ENCODE results near the gene BAIAP2L2.

Gene BAIAP2L2

DNA sequence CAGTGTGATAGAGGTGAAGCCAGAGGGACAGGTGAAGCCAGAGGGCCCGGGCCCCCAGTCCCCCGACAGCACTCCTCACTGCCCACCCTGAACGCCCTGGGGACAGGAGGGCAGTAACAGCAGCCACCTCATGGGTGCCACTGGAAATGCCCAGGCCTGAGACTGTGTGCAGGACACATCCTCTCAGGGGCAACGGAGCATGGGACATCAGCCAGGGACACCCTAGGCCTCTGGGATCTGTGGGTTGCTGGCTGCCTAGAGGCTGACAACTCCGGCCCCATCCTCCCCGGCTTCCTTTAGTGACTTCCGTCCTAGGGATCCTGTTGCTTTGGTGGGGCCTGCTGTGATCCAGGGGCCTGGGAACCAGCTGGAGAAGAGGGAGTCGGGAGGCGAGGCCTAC is 17.4 kb upstream of the BAIAP2L2 start:
- no peak overlapping the region for H3K4me3 ChIP-seq (ENCODE audit: low read depth, low read length)
- TF ChIP-seq, protein P1, sequence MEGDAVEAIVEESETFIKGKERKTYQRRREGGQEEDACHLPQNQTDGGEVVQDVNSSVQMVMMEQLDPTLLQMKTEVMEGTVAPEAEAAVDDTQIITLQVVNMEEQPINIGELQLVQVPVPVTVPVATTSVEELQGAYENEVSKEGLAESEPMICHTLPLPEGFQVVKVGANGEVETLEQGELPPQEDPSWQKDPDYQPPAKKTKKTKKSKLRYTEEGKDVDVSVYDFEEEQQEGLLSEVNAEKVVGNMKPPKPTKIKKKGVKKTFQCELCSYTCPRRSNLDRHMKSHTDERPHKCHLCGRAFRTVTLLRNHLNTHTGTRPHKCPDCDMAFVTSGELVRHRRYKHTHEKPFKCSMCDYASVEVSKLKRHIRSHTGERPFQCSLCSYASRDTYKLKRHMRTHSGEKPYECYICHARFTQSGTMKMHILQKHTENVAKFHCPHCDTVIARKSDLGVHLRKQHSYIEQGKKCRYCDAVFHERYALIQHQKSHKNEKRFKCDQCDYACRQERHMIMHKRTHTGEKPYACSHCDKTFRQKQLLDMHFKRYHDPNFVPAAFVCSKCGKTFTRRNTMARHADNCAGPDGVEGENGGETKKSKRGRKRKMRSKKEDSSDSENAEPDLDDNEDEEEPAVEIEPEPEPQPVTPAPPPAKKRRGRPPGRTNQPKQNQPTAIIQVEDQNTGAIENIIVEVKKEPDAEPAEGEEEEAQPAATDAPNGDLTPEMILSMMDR (IDR thresholded peaks at IDR 0.05; ENCODE audit: borderline replicate concordance, insufficient read depth, low read depth, low read length) = no peak

DNA sequence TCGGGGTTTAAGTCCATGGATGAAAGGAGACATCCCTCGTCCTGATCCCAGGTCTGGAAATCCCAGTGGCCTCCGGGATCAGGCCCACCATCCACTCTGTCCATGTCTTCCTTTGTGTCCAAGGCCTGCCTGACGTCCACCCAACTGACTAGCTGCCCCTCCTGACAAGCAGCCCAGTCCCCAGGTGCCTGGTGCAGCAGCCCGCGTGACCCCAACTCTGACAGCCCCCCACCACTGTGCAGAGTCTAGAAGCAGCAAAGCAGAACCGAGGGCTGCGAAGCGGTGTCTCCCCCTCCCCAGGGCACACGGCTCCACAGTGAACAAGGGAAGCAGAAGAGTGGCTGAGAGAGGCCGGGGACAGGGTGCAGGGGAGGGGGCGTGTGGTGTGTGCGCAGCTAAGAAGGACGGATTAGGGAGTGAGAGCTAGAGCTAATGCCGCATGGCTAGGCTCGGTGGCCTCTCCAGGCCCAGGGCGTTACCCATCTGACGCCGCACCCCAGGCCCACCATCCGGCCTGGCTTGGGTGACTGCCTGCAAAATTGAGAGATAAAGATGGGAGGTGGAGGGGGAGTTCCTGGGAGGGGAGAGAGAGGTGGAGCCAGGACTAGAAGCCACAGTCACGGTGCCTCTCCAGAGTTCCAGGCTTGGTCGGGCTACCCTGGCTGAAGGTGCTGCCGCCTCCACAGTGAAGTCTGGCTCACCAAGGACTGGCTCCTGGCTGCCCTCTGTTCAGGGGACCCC is 16.6 kb upstream of the BAIAP2L2 start:
- TF ChIP-seq, protein P1 (IDR thresholded peaks at IDR 0.05; ENCODE audit: borderline replicate concordance, insufficient read depth, low read depth, low read length) = no peak
- no peak overlapping the region for H3K4me3 ChIP-seq (ENCODE audit: low read depth, low read length)

DNA sequence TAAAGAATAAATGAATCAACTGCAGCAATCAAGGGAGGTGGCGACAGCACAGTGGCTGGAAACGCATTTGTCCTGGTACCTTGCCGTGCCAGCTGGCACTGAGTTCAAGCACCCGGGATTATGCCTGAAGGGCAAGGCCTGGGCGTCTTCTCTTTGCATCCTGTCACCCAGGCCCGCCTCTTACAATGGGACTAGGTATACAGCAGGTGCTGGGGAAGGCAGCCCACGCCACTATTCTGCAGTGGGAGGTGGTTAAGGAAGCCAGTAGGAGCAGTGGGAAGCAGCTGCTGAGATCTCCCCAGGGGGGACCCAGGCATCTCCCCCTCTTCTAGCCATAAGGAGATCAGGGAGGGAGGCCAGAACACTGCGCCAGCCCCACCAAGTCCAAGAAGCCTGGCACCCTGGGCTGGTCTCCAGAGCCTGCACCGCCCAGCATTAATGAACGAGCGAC is 15.3 kb upstream of the BAIAP2L2 start:
- H3K4me3 ChIP-seq (ENCODE audit: low read depth, low read length) = no peak overlapping the region
- TF ChIP-seq, protein P1 (IDR thresholded peaks at IDR 0.05; ENCODE audit: borderline replicate concordance, insufficient read depth, low read depth, low read length) = no peak

DNA sequence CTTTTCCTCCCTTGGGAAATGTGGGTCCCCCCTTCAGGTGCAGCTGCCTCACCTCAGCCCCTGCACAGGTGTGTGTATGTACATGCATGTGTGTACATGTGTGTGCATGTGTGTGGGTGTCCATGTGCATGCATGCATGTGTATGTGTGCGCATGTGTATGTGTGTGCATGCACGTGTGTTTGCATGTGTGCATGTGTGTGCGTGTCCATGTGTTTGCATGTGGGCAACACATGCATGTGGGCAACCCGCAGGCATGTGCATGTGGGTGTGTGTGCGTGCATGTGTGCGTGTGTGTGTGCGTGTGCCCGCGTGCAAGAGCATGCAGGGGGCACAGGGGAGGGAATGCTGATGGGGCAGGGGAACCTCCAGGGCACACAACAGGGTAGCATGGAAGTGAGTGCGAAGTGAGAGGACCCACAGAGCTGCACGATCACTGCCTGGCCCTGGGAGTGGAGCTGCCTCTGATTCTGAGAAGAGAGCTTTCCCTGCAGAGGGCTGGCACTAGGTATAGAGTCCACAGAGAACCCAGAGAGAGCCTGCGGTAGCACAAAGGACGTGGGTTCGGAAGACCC is 14.6 kb upstream of the BAIAP2L2 start:
- TF ChIP-seq, protein P1 (IDR thresholded peaks at IDR 0.05; ENCODE audit: borderline replicate concordance, insufficient read depth, low read depth, low read length) = no peak
- no peak overlapping the region for H3K4me3 ChIP-seq (ENCODE audit: low read depth, low read length)

DNA sequence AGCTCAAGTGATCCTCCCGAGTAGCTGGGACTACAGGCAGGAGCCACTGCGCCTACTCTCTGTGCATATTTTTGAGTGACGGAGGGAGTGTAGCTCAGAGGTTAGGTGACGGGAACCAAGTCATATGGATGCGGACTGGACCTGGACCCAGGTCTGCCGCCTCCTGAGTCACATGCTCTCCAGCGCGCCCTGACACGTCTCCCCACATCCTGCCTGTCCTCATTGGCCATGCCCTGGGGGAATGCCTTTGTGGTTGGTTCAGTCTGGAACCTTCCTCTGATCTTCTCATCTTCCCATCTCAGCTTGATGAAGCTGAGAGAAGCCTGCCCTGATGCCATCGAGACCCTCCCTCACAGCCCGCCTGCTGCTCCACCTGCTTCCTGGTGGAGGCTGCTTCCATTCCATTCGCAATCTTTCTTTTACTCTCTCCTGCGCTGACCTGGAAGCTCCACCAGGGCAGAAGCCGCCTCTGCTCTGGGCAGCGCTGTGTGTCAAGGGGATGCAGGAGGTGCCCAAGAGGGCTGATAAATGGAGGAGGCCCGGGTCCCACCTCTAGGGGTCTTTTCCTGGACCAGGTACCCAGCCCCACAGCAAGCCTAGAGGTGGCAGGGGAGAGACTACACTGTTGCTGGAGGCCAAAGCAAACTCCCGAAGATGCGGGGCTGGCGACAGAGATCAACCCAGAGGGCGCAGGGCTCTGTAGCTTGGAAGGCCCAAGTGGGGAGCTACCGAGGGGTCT is 13.9 kb upstream of the BAIAP2L2 start:
- TF ChIP-seq, protein P1 (IDR thresholded peaks at IDR 0.05; ENCODE audit: borderline replicate concordance, insufficient read depth, low read depth, low read length) = no peak
- no peak overlapping the region for H3K4me3 ChIP-seq (ENCODE audit: low read depth, low read length)

DNA sequence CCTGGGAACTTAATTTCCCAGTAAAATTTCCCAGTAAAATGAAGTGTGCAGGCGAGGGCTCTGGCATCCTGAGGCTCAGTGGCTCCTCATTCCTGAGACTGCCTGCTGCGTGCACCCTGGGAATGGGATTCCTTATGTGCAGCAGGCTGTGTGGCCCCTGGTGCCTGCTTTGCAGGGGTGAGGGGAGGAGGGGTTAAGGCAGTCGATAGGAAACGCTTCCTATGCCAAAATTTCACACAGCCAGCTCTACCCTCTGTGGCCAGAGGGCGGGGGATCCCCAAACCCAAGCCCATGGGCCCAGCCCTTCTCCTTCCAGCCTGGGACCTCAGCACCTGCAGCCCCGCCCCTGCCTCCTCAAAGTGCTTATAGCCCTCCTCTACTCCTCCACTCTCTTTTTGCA is 12.1 kb upstream of the BAIAP2L2 start:
- TF ChIP-seq, protein P1 (IDR thresholded peaks at IDR 0.05; ENCODE audit: borderline replicate concordance, insufficient read depth, low read depth, low read length) = no peak
- H3K4me3 ChIP-seq (ENCODE audit: low read depth, low read length) = no peak overlapping the region

Measured in GM12875 (cell line).